Parathyroid adenoma (tissue), 2 donors: ENCODE data around the gene HSPBP1.
A peak's percentile ranks its signal among the peaks of the same experiment; 100 is the strongest.

Source experiments
- H2AFZ ChIP-seq: fragments of 300-600 bp; sonication (generic); one replicate; pipeline ENCODE4 v1.7.0; 2017; ENCODE audit warnings: antibody characterized with exemption, mild to moderate bottlenecking
- H3K27ac ChIP-seq: fragments of 300-600 bp; sonication (generic); one replicate; pipeline ENCODE4 v1.7.0; 2017
- H3K27me3 ChIP-seq: fragments of 300-600 bp; sonication (generic); one replicate; pipeline ENCODE4 v1.7.0; 2017; ENCODE audit warnings: low read length; ENCODE audit not compliant: control insufficient read depth, insufficient read depth
- H3K36me3 ChIP-seq: fragments of 300-600 bp; sonication (generic); one replicate; pipeline ENCODE4 v1.7.0; 2017; ENCODE audit warnings: low read length; ENCODE audit not compliant: control insufficient read depth, insufficient read depth
- H3K4me1 ChIP-seq: fragments of 300-600 bp; sonication (generic); one replicate; pipeline ENCODE4 v1.7.0; 2017; ENCODE audit warnings: control low read depth
- H3K4me2 ChIP-seq: fragments of 300-600 bp; sonication (generic); one replicate; pipeline ENCODE4 v1.7.0; 2017; ENCODE audit warnings: low read length
- H3K4me3 ChIP-seq: fragments of 300-600 bp; sonication (generic); one replicate; pipeline ENCODE4 v1.7.0; 2017; ENCODE audit warnings: low read depth, low read length
- H3K79me2 ChIP-seq: fragments of 300-600 bp; sonication (generic); one replicate; pipeline ENCODE4 v1.7.0; 2017; ENCODE audit warnings: control low read depth
- H3K9ac ChIP-seq: fragments of 300-600 bp; sonication (generic); one replicate; pipeline ENCODE4 v1.7.0; 2017; ENCODE audit warnings: mild to moderate bottlenecking
- H3K9me3 ChIP-seq: fragments of 300-600 bp; sonication (generic); one replicate; pipeline ENCODE4 v1.7.0; 2017; ENCODE audit warnings: low read length; ENCODE audit not compliant: control insufficient read depth
- CTCF ChIP-seq: fragments of 300-600 bp; sonication (generic); IDR thresholded peaks from one replicate; pipeline ENCODE4 v1.7.0; 2017; ENCODE audit warnings: antibody characterized with exemption, mild to moderate bottlenecking
- donor health status: primary hyperparathyroidism.

The HSPBP1 gene

GRCh38 chr19:55303477-55303876 lies 23.6 kb upstream of the HSPBP1 start:
- Histone ChIP-seq H3K9me3 (no peaks in the 10 kb centered on the region), H3K27me3 (no peaks in the 10 kb centered on the region), H2AFZ (no peak overlapping the region), H3K4me2 (no peak overlapping the region), H3K4me3 (no peak overlapping the region), H3K4me1 (no peaks in the 10 kb centered on the region), H3K79me2 (no peaks in the 10 kb centered on the region), H3K27ac (no peak overlapping the region), H3K36me3 (no peaks in the 10 kb centered on the region), H3K9ac (no peak overlapping the region)
- TF ChIP-seq CTCF: no peak

GRCh38 chr19:55302318-55302703 lies 22.4 kb upstream of the HSPBP1 start:
- H3K4me2 ChIP-seq: no peak overlapping the region
- no peak overlapping the region for H3K9ac ChIP-seq
- H3K27ac ChIP-seq: no peak overlapping the region
- H3K9me3 ChIP-seq: no peaks in the 10 kb centered on the region
- no peaks in the 10 kb centered on the region for H3K4me1 ChIP-seq
- no peak overlapping the region for H2AFZ ChIP-seq
- H3K36me3 ChIP-seq: no peaks in the 10 kb centered on the region
- no peak overlapping the region for H3K4me3 ChIP-seq
- no peaks in the 10 kb centered on the region for H3K79me2 ChIP-seq
- TF ChIP-seq CTCF: no peak
- H3K27me3 ChIP-seq: no peaks in the 10 kb centered on the region

DNA sequence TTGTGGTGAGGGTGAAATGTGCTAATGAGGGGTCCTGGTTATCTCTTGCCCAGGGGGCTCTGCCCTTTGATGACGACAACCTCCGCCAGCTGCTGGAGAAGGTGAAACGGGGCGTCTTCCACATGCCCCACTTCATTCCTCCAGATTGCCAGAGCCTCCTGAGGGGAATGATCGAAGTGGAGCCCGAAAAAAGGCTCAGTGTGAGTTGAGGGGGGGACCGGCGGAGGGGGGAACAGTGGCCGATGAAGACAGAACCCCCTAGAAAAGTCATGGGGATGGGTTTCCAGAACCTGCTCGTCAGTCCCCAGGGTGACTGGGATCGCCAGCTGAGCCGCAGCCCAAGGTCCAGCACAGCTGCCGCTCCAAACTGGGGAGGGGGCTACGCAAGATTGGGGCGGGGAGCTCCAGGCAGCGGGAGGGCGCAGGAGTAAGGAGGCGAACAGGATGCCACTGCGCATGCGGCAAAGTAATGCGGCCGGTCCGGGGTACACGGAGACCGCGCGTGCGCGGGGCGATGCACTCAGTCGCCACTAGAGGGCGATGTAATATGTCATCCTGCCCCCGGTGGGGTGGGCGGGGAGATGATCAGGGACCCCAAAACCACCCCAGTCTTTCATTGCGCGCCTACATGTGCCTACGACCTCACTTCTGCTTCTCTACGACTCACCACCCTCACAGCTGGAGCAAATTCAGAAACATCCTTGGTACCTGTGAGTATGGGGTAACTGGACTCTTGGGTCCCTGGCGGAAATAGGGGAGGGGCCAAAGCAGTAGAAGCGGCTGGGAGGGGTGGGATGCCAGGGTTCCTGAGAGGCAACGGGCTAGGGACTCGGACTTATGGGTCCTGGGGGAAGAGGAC lies 21.8 kb upstream of the HSPBP1 start:
- Histone ChIP-seq H3K9me3 (no peaks in the 10 kb centered on the region), H3K36me3 (no peaks in the 10 kb centered on the region), H3K4me3 (no peak overlapping the region), H3K27ac (no peak overlapping the region), H3K9ac (no peak overlapping the region), H3K79me2 (no peaks in the 10 kb centered on the region), H2AFZ (peak overlapping the region; percentile 59), H3K27me3 (no peaks in the 10 kb centered on the region), H3K4me1 (no peaks in the 10 kb centered on the region), H3K4me2 (peak overlapping the region; percentile 49)
- peak; percentile 96 for TF ChIP-seq CTCF

GRCh38 chr19:55300886-55301458 lies 21.1 kb upstream of the HSPBP1 start:
- H3K36me3 ChIP-seq: no peaks in the 10 kb centered on the region
- no peak overlapping the region for H3K4me2 ChIP-seq
- H3K9me3 ChIP-seq: no peaks in the 10 kb centered on the region
- H3K79me2 ChIP-seq: no peaks in the 10 kb centered on the region
- no peak overlapping the region for H3K27ac ChIP-seq
- H2AFZ ChIP-seq: no peak overlapping the region
- no peak overlapping the region for H3K4me3 ChIP-seq
- no peaks in the 10 kb centered on the region for H3K4me1 ChIP-seq
- no peaks in the 10 kb centered on the region for H3K27me3 ChIP-seq
- H3K9ac ChIP-seq: no peak overlapping the region
- TF ChIP-seq CTCF: no peak
